Measurements from ENCODE around the gene RNASEH2B. TPM values are rescaled to one million over a fixed set of nuclear protein-coding genes. Genes with fewer than 3 reads are reported as not detected.

Gene RNASEH2B
- total RNA-seq, 1 experiment from 2014 or later = 28.1 TPM

- Mint-ChIP-seq H3K27ac (ENCODE audit: unreplicated experiment) (no peak overlapping the region), H3K36me3 (ENCODE audit: insufficient read depth, unreplicated experiment) (no peaks in the 10 kb centered on the region), H3K9me3 (ENCODE audit: low read depth, unreplicated experiment) (no peaks in the 10 kb centered on the region), H3K4me3 (ENCODE audit: low read depth, unreplicated experiment) (no peak overlapping the region), H3K4me1 (ENCODE audit: low read depth, unreplicated experiment) (no peaks in the 10 kb centered on the region), H3K27me3 (ENCODE audit: unreplicated experiment) (peaks cover 9% of the 10 kb centered on the region)
- intact Hi-C loops (cut with micrococcal nuclease; ENCODE audit: unreplicated experiment) = no loop called here
- DNase-seq = no peak
- no TSS peak for BruUV-seq (replicated peaks)
- no peak for TF ChIP-seq CTCF (IDR thresholded peaks at IDR 0.05; ENCODE audit: unreplicated experiment)
- CTCF ChIA-PET = no interaction called here
Measured at GRCh38 chr13:50894504-50894903, 15.1 kb upstream of the RNASEH2B start.

GRCh38 chr13:50898338-50898737 lies 11.3 kb upstream of the RNASEH2B start:
- CTCF ChIA-PET = interaction anchor here (0.6 kb wide), 1 partner anchor 1105 kb away, joined by 4 read pairs; no protein-coding TSS in a partner anchor
- DNase-seq = no peak
- Mint-ChIP-seq H3K36me3 (ENCODE audit: insufficient read depth, unreplicated experiment) (no peaks in the 10 kb centered on the region), H3K4me3 (ENCODE audit: low read depth, unreplicated experiment) (no peak overlapping the region), H3K27ac (ENCODE audit: unreplicated experiment) (no peak overlapping the region), H3K27me3 (ENCODE audit: unreplicated experiment) (peaks cover 9% of the 10 kb centered on the region), H3K9me3 (ENCODE audit: low read depth, unreplicated experiment) (no peaks in the 10 kb centered on the region), H3K4me1 (ENCODE audit: low read depth, unreplicated experiment) (no peaks in the 10 kb centered on the region)
- intact Hi-C loops (cut with micrococcal nuclease; ENCODE audit: unreplicated experiment) = no loop called here
- no TSS peak for BruUV-seq (replicated peaks)
- no peak for TF ChIP-seq CTCF (IDR thresholded peaks at IDR 0.05; ENCODE audit: unreplicated experiment)

GRCh38 chr13:50901701-50902100 lies 7.9 kb upstream of the RNASEH2B start:
- Mint-ChIP-seq H3K27ac (ENCODE audit: unreplicated experiment) (no peak overlapping the region), H3K4me3 (ENCODE audit: low read depth, unreplicated experiment) (no peak overlapping the region), H3K36me3 (ENCODE audit: insufficient read depth, unreplicated experiment) (no peaks in the 10 kb centered on the region), H3K27me3 (ENCODE audit: unreplicated experiment) (peaks cover 9% of the 10 kb centered on the region), H3K9me3 (ENCODE audit: low read depth, unreplicated experiment) (no peaks in the 10 kb centered on the region), H3K4me1 (ENCODE audit: low read depth, unreplicated experiment) (no peaks in the 10 kb centered on the region)
- TF ChIP-seq CTCF (IDR thresholded peaks at IDR 0.05; ENCODE audit: unreplicated experiment) = no peak
- intact Hi-C loops (cut with micrococcal nuclease; ENCODE audit: unreplicated experiment) = no loop called here
- no TSS peak for BruUV-seq (replicated peaks)
- CTCF ChIA-PET = no interaction called here
- DNase-seq = no peak

- no peak for DNase-seq
- no peak for TF ChIP-seq CTCF (IDR thresholded peaks at IDR 0.05; ENCODE audit: unreplicated experiment)
- H3K36me3 Mint-ChIP-seq (ENCODE audit: insufficient read depth, unreplicated experiment) = peaks cover 1% of the 10 kb centered on the region
- no peaks in the 10 kb centered on the region for H3K9me3 Mint-ChIP-seq (ENCODE audit: low read depth, unreplicated experiment)
- no peaks in the 10 kb centered on the region for H3K27me3 Mint-ChIP-seq (ENCODE audit: unreplicated experiment)
- BruUV-seq (replicated peaks) = no TSS peak
- CTCF ChIA-PET = no interaction called here
- H3K4me1 Mint-ChIP-seq (ENCODE audit: low read depth, unreplicated experiment) = no peaks in the 10 kb centered on the region
- no peak overlapping the region for H3K4me3 Mint-ChIP-seq (ENCODE audit: low read depth, unreplicated experiment)
- H3K27ac Mint-ChIP-seq (ENCODE audit: unreplicated experiment) = no peak overlapping the region
- intact Hi-C loops (cut with micrococcal nuclease; ENCODE audit: unreplicated experiment) = no loop called here
Measured at GRCh38 chr13:50905256-50905655, 4.3 kb upstream of the RNASEH2B start.
